H1 (cell line): Measurements from ENCODE around the gene SERPINB1. TPM values are rescaled to one million over a fixed set of nuclear protein-coding genes. Genes with fewer than 3 reads are reported as not detected.

Experiments
- CTCF ChIA-PET: fragments of 300-600 bp; sonication (Branson Sonifier 250); formaldehyde crosslinking; loops from one replicate; lab custom pipeline; 2021; ENCODE audit not compliant: partially characterized antibody; lab: Charles Lee
- POLR2A ChIA-PET: fragments of 300-600 bp; sonication (Branson Sonifier 250); formaldehyde crosslinking; loops from one replicate; lab custom pipeline; 2021; ENCODE audit warnings: inconsistent platforms; ENCODE audit not compliant: partially characterized antibody; lab: Charles Lee
- DNase-seq, 2 experiments: peaks; one replicate each; pipeline versions ENCODE4 v3.0.0 to v3.0.0-alpha.2; 2010 to 2022; ENCODE audit warnings: low spot score in 2 of 2, low read depth in 1 of 2, mixed read lengths in 1 of 2
- FAIRE-seq: peaks from 2 replicates; lab custom pipeline; 2011; peaks lifted over from hg19 to GRCh38; lab: Jason Lieb, UNC
- H2AFZ ChIP-seq: 2 replicates; pipeline ENCODE4 v1.8.1; 2012; ENCODE audit warnings: low read length, inconsistent platforms
- H2AK5ac ChIP-seq: 2 replicates; pipeline ENCODE4 v1.6.1; 2013; ENCODE audit warnings: low read depth, low read length
- H2BK120ac ChIP-seq: replicated peaks from 2 replicates; pipeline ENCODE3; 2013; ENCODE audit warnings: low read depth, low read length, inconsistent platforms
- H2BK12ac ChIP-seq: 2 replicates; pipeline ENCODE4 v1.6.1; 2013; ENCODE audit warnings: low read depth, low read length
- H2BK15ac ChIP-seq: 2 replicates; pipeline ENCODE4 v1.6.1; 2013; ENCODE audit warnings: low read length
- H2BK20ac ChIP-seq: 2 replicates; pipeline ENCODE4 v1.6.1; 2013; ENCODE audit warnings: low read length
- H2BK5ac ChIP-seq: 2 replicates; pipeline ENCODE4 v1.6.1; 2013; ENCODE audit warnings: low read depth, low read length
- H3K14ac ChIP-seq: 2 replicates; pipeline ENCODE4 v1.6.1; 2013; ENCODE audit warnings: inconsistent platforms; ENCODE audit not compliant: insufficient read length
- H3K18ac ChIP-seq: 2 replicates; pipeline ENCODE4 v1.6.1; 2013; ENCODE audit warnings: low read length; ENCODE audit errors: extremely low read depth
- H3K23ac ChIP-seq: 2 replicates; pipeline ENCODE4 v1.6.1; 2013; ENCODE audit warnings: inconsistent platforms; ENCODE audit not compliant: insufficient read length
- H3K23me2 ChIP-seq: 2 replicates; pipeline ENCODE4 v1.6.1; 2013; ENCODE audit warnings: low read depth, low read length
- H3K27ac ChIP-seq: 2 replicates; pipeline ENCODE4 v1.6.1; 2011; ENCODE audit warnings: low read depth, low read length, inconsistent platforms
- H3K27me3 ChIP-seq, 4 experiments: replicated peaks in 1 of 4; 1 replicate in 1 of 4; 2 replicates in 3 of 4; pipeline versions ENCODE4 v1.6.1 to v1.8.1; 2011 to 2013; ENCODE audit warnings: low read length in 3 of 4, mild to moderate bottlenecking in 3 of 4, inconsistent platforms in 2 of 4, mixed read lengths in 2 of 4, moderate library complexity in 1 of 4; ENCODE audit not compliant: control insufficient read depth in 3 of 4, insufficient read depth in 3 of 4; ENCODE audit errors: extremely low read depth in 1 of 4
- H3K36me3 ChIP-seq, 4 experiments: 2 replicates each; pipeline versions ENCODE4 v1.6.1 to v1.8.1; 2011 to 2013; ENCODE audit warnings: mild to moderate bottlenecking in 4 of 4, low read length in 3 of 4, moderate library complexity in 2 of 4, control low read depth in 1 of 4, inconsistent platforms in 1 of 4; ENCODE audit not compliant: insufficient read depth in 4 of 4, control insufficient read depth in 2 of 4
- H3K4ac ChIP-seq: replicated peaks from 2 replicates; pipeline ENCODE3; 2013; ENCODE audit warnings: low read length, low read depth, mixed read lengths, inconsistent platforms; ENCODE audit not compliant: insufficient read length
- H3K4me1 ChIP-seq, 4 experiments: replicated peaks in 1 of 4; 1 replicate in 1 of 4; 2 replicates in 3 of 4; pipeline versions ENCODE4 v1.6.1 to v1.8.1; 2011 to 2013; ENCODE audit warnings: low read length in 3 of 4, inconsistent platforms in 2 of 4, mixed read lengths in 1 of 4; ENCODE audit not compliant: insufficient read depth in 4 of 4, control insufficient read depth in 3 of 4
- H3K4me2 ChIP-seq, 2 experiments: 2 replicates each; pipeline versions ENCODE4 v1.6.1 to v1.8.1; 2011 to 2013; ENCODE audit warnings: low read depth in 2 of 2, low read length in 2 of 2, control low read depth in 1 of 2, inconsistent platforms in 1 of 2, mild to moderate bottlenecking in 1 of 2; ENCODE audit not compliant: insufficient read depth in 1 of 2
- H3K4me3 ChIP-seq, 4 experiments: fragments of 200-600, 300-600 bp in 1 of 4; sonication (generic), shearing (Covaris generic), sonication (Bioruptor Twin) in 1 of 4; 2 replicates each; pipeline versions ENCODE4 v1.5.1 to v1.8.1; 2011 to 2016; ENCODE audit warnings: low read length in 4 of 4, low read depth in 3 of 4, control low read depth in 2 of 4, inconsistent platforms in 2 of 4, mild to moderate bottlenecking in 2 of 4, mixed read lengths in 1 of 4, moderate library complexity in 1 of 4; ENCODE audit not compliant: insufficient read depth in 2 of 4; ENCODE audit errors: extremely low read depth in 1 of 4
- H3K56ac ChIP-seq: replicated peaks from 2 replicates; pipeline ENCODE3; 2013; ENCODE audit warnings: low read depth, mild to moderate bottlenecking, mixed read lengths, low read length, inconsistent platforms; ENCODE audit not compliant: insufficient read length
- H3K79me1 ChIP-seq: 2 replicates; pipeline ENCODE4 v1.6.1; 2013; ENCODE audit warnings: low read depth, low read length, control low read depth
- H3K79me2 ChIP-seq, 2 experiments: 2 replicates each; pipeline versions ENCODE4 v1.6.1 to v1.8.1; 2012 to 2013; ENCODE audit warnings: low read length in 2 of 2, mild to moderate bottlenecking in 2 of 2, inconsistent platforms in 1 of 2; ENCODE audit not compliant: insufficient read depth in 2 of 2, control insufficient read depth in 1 of 2
- H3K9ac ChIP-seq, 4 experiments: replicated peaks in 1 of 4; 1 replicate in 1 of 4; 2 replicates in 3 of 4; pipeline versions ENCODE4 v1.6.1 to v1.8.1; 2011 to 2013; ENCODE audit warnings: low read depth in 3 of 4, low read length in 3 of 4, control low read depth in 2 of 4, mild to moderate bottlenecking in 2 of 4, moderate library complexity in 2 of 4, inconsistent platforms in 1 of 4; ENCODE audit errors: extremely low read depth in 1 of 4
- H3K9me3 ChIP-seq, 2 experiments: 2 replicates each; pipeline versions ENCODE4 v1.6.1 to v1.8.1; 2012 to 2013; ENCODE audit warnings: mild to moderate bottlenecking in 2 of 2, moderate library complexity in 2 of 2, control low read depth in 1 of 2, inconsistent platforms in 1 of 2, low read depth in 1 of 2, low read length in 1 of 2, mixed read lengths in 1 of 2; ENCODE audit not compliant: insufficient read depth in 2 of 2
- H4K20me1 ChIP-seq, 2 experiments: replicated peaks in 1 of 2; 2 replicates each; pipeline versions ENCODE3 to v1.8.1; 2011 to 2013; ENCODE audit warnings: inconsistent platforms in 2 of 2, low read length in 2 of 2, mild to moderate bottlenecking in 1 of 2; ENCODE audit not compliant: insufficient read depth in 2 of 2, control insufficient read depth in 1 of 2
- H4K5ac ChIP-seq: 2 replicates; pipeline ENCODE4 v1.6.1; 2013; ENCODE audit warnings: low read length, low read depth, mixed read lengths, inconsistent platforms; ENCODE audit not compliant: insufficient read length
- H4K8ac ChIP-seq: 2 replicates; pipeline ENCODE4 v1.8.0; 2013; ENCODE audit warnings: mild to moderate bottlenecking, moderate library complexity, low read length, inconsistent platforms; ENCODE audit not compliant: insufficient read depth; ENCODE audit errors: extremely low read depth
- H4K91ac ChIP-seq: replicated peaks from 2 replicates; pipeline ENCODE3; 2013; ENCODE audit warnings: low read length, mixed read lengths, inconsistent platforms; ENCODE audit not compliant: insufficient read length
- ASH2L ChIP-seq: fragments of 200-600, 300-600 bp; sonication (generic); IDR thresholded peaks from one replicate; pipeline ENCODE4 v1.7.1; 2017; ENCODE audit warnings: low read length
- BCL11A ChIP-seq, 2 experiments: IDR thresholded peaks; one replicate each; pipeline ENCODE4 v1.6.1; 2011; ENCODE audit warnings: low read depth in 2 of 2, low read length in 2 of 2, mild to moderate bottlenecking in 2 of 2
- CBX8 ChIP-seq: fragments of 300-800, 300-1000 bp; sonication (generic); IDR thresholded peaks from 2 replicates; pipeline ENCODE4 v1.7.1; 2016; ENCODE audit warnings: low read depth, low read length, borderline replicate concordance
- CEBPB ChIP-seq: IDR thresholded peaks from 2 replicates; pipeline ENCODE4 v1.6.1; 2012; ENCODE audit warnings: low read depth, low read length
- CHD2 ChIP-seq: IDR thresholded peaks from 2 replicates; pipeline ENCODE4 v1.6.1; 2012; ENCODE audit warnings: low read length, improper control_type of control experiment
- CREB1 ChIP-seq: IDR thresholded peaks from 2 replicates; pipeline ENCODE4 v1.6.1; 2012; ENCODE audit warnings: inconsistent platforms
- FOSL1 ChIP-seq: IDR thresholded peaks from 2 replicates; pipeline ENCODE4 v1.6.1; 2011; ENCODE audit warnings: mild to moderate bottlenecking, low read depth, low read length, moderate library complexity; ENCODE audit not compliant: insufficient read depth
- GABPA ChIP-seq: IDR thresholded peaks from 2 replicates; pipeline ENCODE4 v1.6.1; 2011; ENCODE audit warnings: mild to moderate bottlenecking, low read length, moderate library complexity, borderline replicate concordance; ENCODE audit not compliant: insufficient read depth
- KDM4A ChIP-seq: IDR thresholded peaks from one replicate; pipeline ENCODE4 v1.7.1; 2012; ENCODE audit warnings: low read depth, mild to moderate bottlenecking, moderate library complexity, low read length, inconsistent platforms; ENCODE audit not compliant: severe bottlenecking
- POLR2AphosphoS5 ChIP-seq: IDR thresholded peaks from 2 replicates; pipeline ENCODE4 v1.6.1; 2011; ENCODE audit warnings: low read depth, low read length
- RNF2 ChIP-seq: fragments of 200-900, 300-1000 bp; sonication (generic); IDR thresholded peaks from 2 replicates; pipeline ENCODE4 v1.7.1; 2016; ENCODE audit warnings: borderline replicate concordance, low read depth, mild to moderate bottlenecking, antibody characterized with exemption, low read length; ENCODE audit not compliant: poor library complexity, severe bottlenecking; ENCODE audit errors: missing control alignments
- RXRA ChIP-seq: IDR thresholded peaks from 2 replicates; pipeline ENCODE4 v1.6.1; 2011; ENCODE audit warnings: low read depth, mild to moderate bottlenecking, low read length, moderate library complexity; ENCODE audit not compliant: insufficient read depth
- SIRT6 ChIP-seq: IDR thresholded peaks from one replicate; pipeline ENCODE4 v1.7.1; 2012; ENCODE audit warnings: low read length, inconsistent platforms
- WGBS, 2 experiments: shearing (Covaris generic) in 1 of 2; methylation state at CpG; one replicate each; pipeline versions ENCODE4 v1.1.6 to v1.1.7; 2013 to 2015; ENCODE audit warnings: low lambda C conversion rate in 2 of 2, mixed read lengths in 2 of 2, inconsistent platforms in 1 of 2, low coverage in 1 of 2, missing lambda C conversion rate in 1 of 2; ENCODE audit not compliant: insufficient replicate concordance in 2 of 2, insufficient coverage in 1 of 2, insufficient read length in 1 of 2; ENCODE audit errors: extremely low coverage in 1 of 2, missing lambda C conversion rate in 1 of 2; 5-methylcytosine and 5-hydroxymethylcytosine counted together
- polyA plus RNA-seq, 7 experiments: library from polyadenylated mRNA; depleted of rRNA in 3 of 7; stranded (reverse) in 5 of 7; unstranded in 2 of 7; fragments of >200 nt in 5 of 7; fragments of 200-250 nt in 2 of 7; gene quantifications; 1 replicate in 5 of 7; 2 replicates in 1 of 7; 4 replicates in 1 of 7; pipeline versions ENCODE4 v1.2.1 to v1.2.3, GENCODE V29; 2011 to 2013; ENCODE audit warnings: missing spikeins in 2 of 7, mixed read lengths in 2 of 7
- total RNA-seq: library from RNA; stranded (reverse); fragmentation: NEBNext Ultra II Directional; extraction: Animal tissue kit (Norgen Biotek cat#: 25700); gene quantifications from 2 replicates; pipeline ENCODE4 v1.2.1, GENCODE V29; 2021
- TF ChIP-seq, protein P1 (sequence below): IDR thresholded peaks from 2 replicates; pipeline ENCODE4 v1.6.1; 2012; ENCODE audit warnings: inconsistent platforms

The SERPINB1 gene
- total and polyA plus RNA-seq, 2 of the 8 experiments (the other 6 are each of a cell fraction or from before 2014, with no cell fraction given), result 8.1 to 17.3 TPM

DNA sequence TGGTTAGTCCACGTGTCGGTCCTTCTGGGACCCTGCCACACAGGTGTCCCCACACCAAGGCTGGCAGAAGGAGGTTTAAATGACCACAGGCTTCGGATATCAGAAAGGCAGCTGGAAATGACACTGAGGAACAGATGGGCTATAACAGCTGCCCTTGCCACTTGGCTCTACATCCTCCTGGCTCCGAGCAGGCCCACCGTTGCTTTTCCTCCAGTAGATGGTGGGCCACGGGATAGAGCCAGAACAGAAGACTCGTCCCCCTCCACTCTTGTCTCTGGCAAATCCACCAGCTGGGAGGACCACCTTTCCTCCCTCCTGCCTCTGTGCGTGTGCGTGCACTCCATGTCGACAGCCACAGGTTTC, 58.9 kb downstream of the SERPINB1 start:
- Histone ChIP-seq H4K5ac (no peak overlapping the region), H2BK120ac (no peak overlapping the region), H3K79me2 (peaks cover 0 to 38% of the 10 kb centered on the region in 2 experiments; a peak in 3 of 4 replicates), H3K79me1 (peaks cover 8% of the 10 kb centered on the region; the same call in 1 of the 2 replicates), H3K27ac (0 out of 2 replicates have a peak overlapping the region, but pooled peaks have one; percentile 12), H3K23me2 (no peaks in the 10 kb centered on the region), H3K9me3 (no peaks in the 10 kb centered on the region), H4K91ac (no peak overlapping the region), H3K4ac (no peak overlapping the region), H3K56ac (no peak overlapping the region), H2BK12ac (no peak overlapping the region), H3K4me1 (peaks cover 0 to 3% (median 0%) of the 10 kb centered on the region in 4 experiments; a peak in 2 of 7 replicates), H3K18ac (no peak overlapping the region), H2BK5ac (no peak overlapping the region), H3K36me3 (peaks cover 0 to 20% (median 7%) of the 10 kb centered on the region in 4 experiments; a peak in 4 of 8 replicates), H3K9ac (no peak overlapping the region), H3K27me3 (no peaks in the 10 kb centered on the region), H2BK15ac (no peak overlapping the region), H4K20me1 (peaks cover 0 to 9% of the 10 kb centered on the region in 2 experiments), H2AFZ (no peak overlapping the region), H3K4me2 (no peak overlapping the region), H4K8ac (no peak overlapping the region), H2BK20ac (no peak overlapping the region), H3K4me3 (no peak overlapping the region), H3K14ac (no peak overlapping the region), H2AK5ac (no peak overlapping the region), H3K23ac (no peak overlapping the region)
- FAIRE-seq, result no peak
- no peak for DNase-seq
- ChIA-PET CTCF (interaction anchor here (0.7 to 3.1 kb wide), 19 partner anchors 8 to 205 kb away, joined by 3 to 20 read pairs (median 4); partner anchors contain the start of gene MYLK4), POLR2A (interaction anchor here (0.6 to 2.9 kb wide), 9 partner anchors 9 to 273 kb away, joined by 3 to 16 read pairs (median 4); partner anchors contain the start of gene WRNIP1)
- 95% methylated on average over 10 of the region's 10 CpGs; no CpG with 5 or more reads in 1 of the 2 experiments for WGBS, 2 experiments
- TF ChIP-seq FOSL1 (no peak), CREB1 (no peak), ASH2L (no peak), CEBPB (no peak), CBX8 (no peak), SIRT6 (no peak), CHD2 (no peak), RXRA (no peak), GABPA (no peak), KDM4A (no peak), POLR2AphosphoS5 (no peak), RNF2 (no peak), BCL11A (IDR thresholded peaks at IDR 0.05; ENCODE audit: low read depth in 2 of 2, low read length in 2 of 2) (no peak)
- TF ChIP-seq, protein P1, sequence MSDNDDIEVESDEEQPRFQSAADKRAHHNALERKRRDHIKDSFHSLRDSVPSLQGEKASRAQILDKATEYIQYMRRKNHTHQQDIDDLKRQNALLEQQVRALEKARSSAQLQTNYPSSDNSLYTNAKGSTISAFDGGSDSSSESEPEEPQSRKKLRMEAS, result no peak
